Skin epidermis (tissue), 12 donors: ENCODE measurements around the gene GUSB.
"Not testable (repeated sequence)": the region's sequence is repeated elsewhere in the genome, so short reads cannot be mapped to it uniquely, and the experiment has no call there.

Experiments used
- H3K27ac ChIP-seq, 21 experiments: fragments of 200-600 bp; sonication (generic) in 11 of 21; one replicate each; pipeline ENCODE4 v1.5.0; 2020; ENCODE audit warnings: mild to moderate bottlenecking in 3 of 21, inconsistent platforms in 2 of 21, moderate library complexity in 2 of 21
- H3K4me3 ChIP-seq, 7 experiments: fragments of 200-600 bp; sonication (generic) in 2 of 7; one replicate each; pipeline ENCODE4 v1.5.0; 2020; ENCODE audit warnings: inconsistent platforms in 2 of 7, mild to moderate bottlenecking in 2 of 7, moderate library complexity in 1 of 7

Gene GUSB

DNA sequence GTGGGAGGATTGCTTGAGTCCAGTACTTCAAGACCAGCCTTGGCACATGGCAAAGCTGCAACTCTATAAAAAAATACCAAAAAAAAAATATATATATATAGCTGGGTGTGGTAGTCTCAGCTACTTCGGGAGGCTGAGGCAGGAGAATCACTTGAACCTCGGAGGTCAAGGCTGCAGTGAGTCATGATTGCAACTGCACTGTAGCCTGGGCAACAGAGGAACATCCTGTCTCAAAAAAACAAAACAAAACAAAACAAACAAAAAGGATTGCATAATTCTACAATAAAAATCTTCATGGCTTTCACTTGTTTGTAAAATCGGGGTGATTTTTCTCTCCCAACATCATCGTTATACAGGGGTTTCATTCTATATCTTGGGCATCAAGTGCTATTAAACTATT, 35.1 kb downstream of the GUSB start:
- Histone ChIP-seq H3K27ac (no peak overlapping the region), H3K4me3 (no peak overlapping the region)

DNA sequence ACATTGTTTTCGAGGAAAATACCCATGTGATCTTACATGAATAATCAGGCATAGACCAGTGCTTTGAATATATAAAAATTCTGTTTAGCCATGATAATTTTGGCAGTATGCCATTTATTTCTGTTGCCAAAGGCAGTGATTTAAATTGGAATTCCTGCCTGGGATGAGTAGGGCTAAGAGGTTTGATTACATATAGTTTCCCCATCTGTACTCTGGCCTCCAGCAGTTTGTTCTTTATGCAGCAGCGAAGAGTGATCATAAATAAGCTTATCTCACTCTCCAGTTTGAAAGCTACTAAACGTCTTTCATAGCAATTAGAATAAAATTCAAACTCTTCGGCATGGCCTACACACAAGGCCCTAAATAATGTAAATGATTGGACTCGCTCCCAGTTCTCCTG, 36.2 kb downstream of the GUSB start:
- not testable (repeated sequence) for H3K27ac ChIP-seq, H3K4me3 ChIP-seq

DNA sequence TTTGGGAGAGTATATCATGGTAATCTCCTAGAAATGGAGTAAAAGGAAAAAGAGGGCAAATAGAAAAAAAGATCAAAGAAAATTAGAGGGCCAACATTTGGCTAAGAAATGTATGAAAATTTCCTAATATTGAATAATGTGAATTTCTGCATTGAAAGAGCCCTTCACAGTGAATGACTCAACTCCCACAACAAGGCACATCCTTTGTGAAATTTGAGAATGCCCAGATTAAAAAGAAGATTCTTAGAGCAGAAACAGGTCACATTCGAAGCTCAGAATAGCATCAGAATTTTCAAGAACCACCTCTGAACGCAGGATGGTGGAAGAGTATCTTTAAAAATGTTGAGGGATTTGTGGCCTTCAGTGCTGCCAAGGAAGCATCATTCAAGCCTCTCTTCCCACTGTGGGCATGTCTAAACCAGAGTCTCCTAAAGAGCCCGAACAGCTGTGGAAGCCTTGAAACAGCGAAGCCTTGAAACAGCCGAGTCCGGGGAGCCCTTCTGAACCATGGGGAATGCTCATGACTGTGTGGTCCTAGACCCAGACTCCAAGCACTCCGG, 43.6 kb downstream of the GUSB start:
- H3K4me3 ChIP-seq: no peak overlapping the region
- no peak overlapping the region for H3K27ac ChIP-seq

DNA sequence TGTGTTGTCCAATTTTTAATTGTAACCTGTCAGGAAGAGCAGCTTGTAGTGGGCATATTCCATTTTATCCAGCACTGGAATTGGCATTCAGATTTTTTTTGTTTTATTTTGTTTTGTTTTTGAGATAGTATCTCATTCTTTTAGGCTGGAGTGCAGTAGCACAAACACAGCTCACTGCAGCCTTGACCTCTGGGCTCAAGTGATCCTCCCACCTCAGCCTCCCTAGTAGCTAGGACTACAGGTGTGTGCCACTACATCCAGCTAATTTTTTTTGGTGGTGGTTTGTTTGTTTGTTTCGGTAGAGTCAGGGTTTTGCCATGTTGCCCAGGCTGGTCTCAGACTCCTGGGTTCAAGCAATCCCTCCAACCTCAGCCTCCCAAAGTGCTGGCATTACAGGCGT, 44.7 kb downstream of the GUSB start:
- Histone ChIP-seq H3K4me3 (no peak overlapping the region), H3K27ac (no peak overlapping the region)

DNA sequence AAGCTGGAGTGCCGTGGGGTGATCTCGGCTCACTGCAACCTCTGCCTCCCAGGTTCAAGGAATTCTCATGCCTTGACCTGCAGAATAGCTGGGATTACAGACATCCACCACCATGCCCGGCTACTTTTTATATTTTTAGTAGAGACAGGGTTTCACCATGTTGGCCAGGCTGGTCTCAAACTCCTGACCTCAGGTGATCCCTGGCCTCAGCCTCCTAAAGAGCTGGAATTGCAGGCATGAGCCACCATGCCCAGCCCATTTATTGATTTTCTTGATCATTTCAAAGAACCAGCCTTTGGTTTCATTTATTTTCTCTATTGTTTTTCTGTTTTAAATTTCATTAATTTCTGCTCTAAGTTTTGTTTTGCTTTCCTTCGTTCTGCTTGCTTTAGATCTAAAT, 50.3 kb downstream of the GUSB start:
- H3K27ac ChIP-seq: no peak overlapping the region
- H3K4me3 ChIP-seq: no peak overlapping the region

DNA sequence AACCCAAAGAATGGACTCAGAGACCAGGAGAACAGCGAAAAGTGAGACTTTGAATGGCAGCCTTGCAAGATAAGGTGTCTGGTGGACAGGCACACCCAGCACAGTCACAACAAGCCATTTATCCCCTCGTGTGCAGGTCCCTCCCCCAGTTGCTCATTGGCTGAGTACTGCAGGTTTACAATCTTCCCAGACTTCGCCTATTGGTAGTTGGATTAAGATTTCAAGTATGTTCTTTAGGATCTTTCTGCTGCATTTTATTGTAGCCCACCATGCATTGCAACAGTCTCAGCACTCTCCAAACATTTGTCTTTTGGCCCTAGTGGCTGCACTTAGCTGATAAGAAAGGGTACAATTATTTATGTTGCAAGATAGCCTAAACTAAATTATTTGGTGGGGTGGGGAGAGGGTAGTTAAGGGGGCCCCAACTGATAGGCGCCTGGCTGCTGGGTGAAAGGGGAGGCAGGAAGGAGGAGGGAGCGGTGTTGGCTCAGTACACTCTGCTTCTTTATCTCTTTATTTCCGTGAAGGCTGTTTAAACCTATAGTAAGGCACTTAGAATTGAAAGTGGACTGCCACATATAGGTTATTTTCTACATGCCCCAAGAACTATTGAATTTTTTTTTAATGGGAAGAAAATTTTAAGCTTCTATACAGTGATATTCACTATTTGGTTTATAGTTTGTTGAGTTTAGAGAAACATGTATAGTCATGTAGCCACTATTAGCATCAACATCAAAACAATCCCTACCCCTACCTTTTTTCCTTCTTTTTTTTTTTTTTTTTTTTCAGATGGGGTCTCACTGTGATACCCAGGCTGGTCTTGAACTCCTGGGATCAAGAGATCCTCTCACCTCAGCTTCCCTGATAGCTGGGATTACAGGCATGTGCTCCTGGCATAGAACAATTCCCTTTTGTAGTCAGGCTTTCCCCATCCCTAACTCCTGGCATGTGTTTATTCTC, 54.2 kb downstream of the GUSB start:
- H3K27ac ChIP-seq: no peak overlapping the region
- H3K4me3 ChIP-seq: no peak overlapping the region

DNA sequence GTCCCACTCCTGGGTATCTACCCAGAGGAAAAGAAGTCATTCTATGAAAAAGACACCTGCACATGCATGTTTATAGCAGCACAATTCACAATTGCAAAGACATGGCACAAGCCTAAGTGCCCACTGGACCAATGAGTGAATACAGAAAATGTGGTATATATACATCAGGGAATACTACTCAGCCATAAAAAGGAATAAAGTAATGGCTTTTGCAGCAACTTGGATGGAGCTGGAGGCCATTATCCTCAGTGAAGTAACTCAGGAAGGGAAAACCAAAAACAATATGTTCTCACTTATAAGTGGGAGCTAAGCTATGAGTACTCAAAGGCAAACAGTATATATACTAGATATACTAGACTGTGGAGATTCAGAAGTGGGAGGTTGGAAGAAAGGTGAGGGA, 55.4 kb downstream of the GUSB start:
- no peak overlapping the region for H3K4me3 ChIP-seq
- no peak overlapping the region for H3K27ac ChIP-seq

DNA sequence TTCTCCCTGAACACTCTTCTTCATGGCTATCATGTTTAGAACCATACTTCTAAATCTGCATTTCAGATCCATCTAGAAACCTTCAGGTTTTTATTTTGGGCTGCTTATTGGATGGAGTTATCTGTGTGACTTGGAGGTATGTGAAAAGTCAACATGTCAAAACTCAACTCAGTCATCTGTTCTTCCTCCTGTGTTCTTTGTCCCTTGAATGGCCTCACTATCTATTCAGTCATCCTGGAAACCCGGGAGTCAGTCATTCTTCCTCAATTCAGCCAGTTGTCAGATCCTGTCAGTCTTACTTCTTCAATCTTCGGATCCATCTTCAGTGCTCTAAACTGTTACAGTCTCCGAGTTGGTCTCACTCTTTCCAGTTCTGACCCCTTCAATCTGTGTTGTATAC, 57.0 kb downstream of the GUSB start:
- no peak overlapping the region for H3K4me3 ChIP-seq
- no peak overlapping the region for H3K27ac ChIP-seq

DNA sequence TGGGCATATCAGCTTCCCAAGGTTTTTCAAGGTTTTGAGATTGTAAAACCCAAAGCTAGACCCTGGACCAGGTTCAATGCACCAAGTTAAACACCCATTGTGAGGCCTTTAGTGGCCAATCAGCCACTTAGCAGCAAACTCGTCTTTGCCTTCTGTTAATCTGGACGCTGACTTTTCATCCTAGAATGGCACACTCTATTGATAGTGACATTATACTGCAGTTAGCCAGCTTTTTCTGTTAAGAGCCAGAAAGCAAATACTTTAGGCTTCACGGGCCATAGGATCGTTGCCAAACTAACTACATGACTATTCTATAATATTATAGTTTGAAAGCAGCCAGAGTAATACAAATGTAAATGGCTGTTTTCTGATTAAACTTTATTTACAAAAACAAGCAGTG, 57.8 kb downstream of the GUSB start:
- Histone ChIP-seq H3K4me3 (no peak overlapping the region), H3K27ac (no peak overlapping the region)

DNA sequence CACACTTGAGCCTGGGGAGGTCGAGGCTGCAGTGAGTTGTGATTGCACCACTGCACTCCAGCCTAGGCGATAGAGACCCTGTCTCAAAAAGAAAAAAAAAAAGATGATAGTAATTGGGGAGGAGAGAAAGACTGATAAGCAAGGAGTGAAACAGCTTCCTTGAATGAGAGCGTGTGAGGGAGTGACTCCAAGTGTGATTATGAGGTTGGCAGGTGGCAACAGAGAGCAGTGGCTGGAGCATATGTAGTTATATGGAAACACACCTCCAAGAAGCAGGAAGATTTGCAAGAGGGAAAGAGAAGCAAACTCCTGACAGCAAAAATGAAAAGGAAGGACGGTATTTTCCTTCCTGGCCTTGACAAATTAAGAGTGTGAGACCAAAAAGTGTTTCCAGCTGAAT, 58.7 kb downstream of the GUSB start:
- Histone ChIP-seq H3K4me3 (no peak overlapping the region), H3K27ac (no peak overlapping the region)

DNA sequence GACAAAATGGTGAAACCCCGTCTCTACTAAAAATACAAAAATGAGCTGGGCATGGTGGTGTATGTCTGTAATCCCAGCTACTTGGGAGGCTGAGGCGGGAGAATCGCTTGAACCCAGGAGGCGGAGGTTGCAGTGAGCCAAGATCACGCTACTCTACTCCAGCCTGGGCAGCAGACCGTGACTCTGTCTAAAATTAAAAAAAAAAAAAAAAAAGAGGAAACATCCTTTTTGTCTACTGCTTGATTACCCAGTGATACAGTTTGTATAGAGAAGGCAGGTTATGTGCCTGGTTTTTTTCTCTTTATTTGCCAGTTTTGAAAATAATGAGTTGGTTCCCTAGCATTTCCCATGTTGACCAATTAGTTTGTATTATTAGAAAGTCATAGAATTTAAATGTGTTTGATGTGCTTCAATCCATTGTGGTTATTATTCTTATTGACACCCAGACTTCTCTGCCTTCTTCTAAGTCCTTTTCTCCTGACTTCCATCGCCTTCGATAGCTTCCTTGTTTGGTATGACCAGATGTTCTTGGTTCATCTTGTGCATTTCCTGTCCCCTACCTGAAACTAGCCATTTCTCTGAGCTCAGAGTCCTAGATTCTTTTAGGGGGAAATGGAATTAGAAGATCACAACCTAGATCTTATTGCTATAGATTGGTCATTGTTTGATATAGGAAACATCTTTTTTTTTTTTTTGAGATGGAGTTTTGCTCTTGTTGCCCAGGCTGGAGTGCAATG, 65.9 kb downstream of the GUSB start:
- Histone ChIP-seq H3K4me3 (no peak overlapping the region), H3K27ac (no peak overlapping the region)

DNA sequence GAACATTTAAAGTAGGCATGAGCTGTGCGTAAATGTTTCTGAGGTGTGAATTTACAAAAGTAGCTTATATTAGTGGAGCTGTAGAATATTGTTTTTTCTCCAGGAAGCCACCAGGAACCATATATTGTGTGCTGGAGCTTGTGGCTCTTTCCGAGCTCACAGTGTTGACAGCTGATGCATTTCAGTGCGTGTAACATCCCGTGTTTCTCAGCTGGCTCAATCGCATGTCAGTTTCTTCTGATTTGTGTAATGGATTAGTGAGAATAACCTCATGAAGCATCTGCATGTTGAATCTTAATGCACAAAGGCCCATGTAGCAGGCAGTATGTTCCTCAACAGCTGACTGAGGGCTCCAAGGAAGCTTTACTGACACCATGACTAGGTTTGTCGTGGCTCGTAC, 69.8 kb downstream of the GUSB start:
- H3K27ac ChIP-seq: no peak overlapping the region
- no peak overlapping the region for H3K4me3 ChIP-seq
